Heart left ventricle (tissue), 13 donors: Measurements from ENCODE around the gene TAS2R1.

Experiments used
- POLR2A ChIP-seq, 2 donors: fragments of 450-650 bp; IDR thresholded peaks; one replicate each; pipeline ENCODE4 v1.6.1; 2017; ENCODE audit warnings: antibody characterized with exemption in 2 of 2, mild to moderate bottlenecking in 2 of 2, moderate library complexity in 2 of 2
- TF ChIP-seq, protein P1 (sequence below), 12 donors: fragments of 200-600 bp; sonication (generic) in 4 of 12; IDR thresholded peaks; one replicate each; pipeline versions ENCODE4 v1.5.0 to v1.8.0; 2018 to 2022; ENCODE audit warnings: antibody characterized with exemption in 12 of 12, mild to moderate bottlenecking in 5 of 12
- donor health status: ischemic (EF 13 %, LVEDD 7.1; RV severe dilation, severe dysfunction).
- donor health status: DM: no; HTN: yes; CAD: no.
- donor health status: DM: no; HTN: no; CAD: no.
- donor health status: ischemic (EF 25% LVEDD 6.9; RV normal size, moderate dysfunction).
- donor health status: ischemic (EF 25% LVEDD 5.7; RV mildly dilated, moderate dysfunction).
- donor health status: ischemic (EF 35%, LVEDD 5.7; RV mildly dilated, moderate dysfunction).
- donor health status: nonischemic (EF 11% LVEDD 7.7; RV severe dilation, severe dysfunction).
- donor health status: DM: yes; HTN: yes; CAD: no.
- donor health status: PGD.
- donor health status: ischemic (EF 29% LVEDD 5.4; RV normal size, mild dysfunction).
- donor health status: nonischemic (EF 23%, LVEDD 6.1; RV moderate dilation, normal function).

GRCh38 chr5:9625286-9625685 lies 4.9 kb downstream of the TAS2R1 start:
- TF ChIP-seq, protein P1, sequence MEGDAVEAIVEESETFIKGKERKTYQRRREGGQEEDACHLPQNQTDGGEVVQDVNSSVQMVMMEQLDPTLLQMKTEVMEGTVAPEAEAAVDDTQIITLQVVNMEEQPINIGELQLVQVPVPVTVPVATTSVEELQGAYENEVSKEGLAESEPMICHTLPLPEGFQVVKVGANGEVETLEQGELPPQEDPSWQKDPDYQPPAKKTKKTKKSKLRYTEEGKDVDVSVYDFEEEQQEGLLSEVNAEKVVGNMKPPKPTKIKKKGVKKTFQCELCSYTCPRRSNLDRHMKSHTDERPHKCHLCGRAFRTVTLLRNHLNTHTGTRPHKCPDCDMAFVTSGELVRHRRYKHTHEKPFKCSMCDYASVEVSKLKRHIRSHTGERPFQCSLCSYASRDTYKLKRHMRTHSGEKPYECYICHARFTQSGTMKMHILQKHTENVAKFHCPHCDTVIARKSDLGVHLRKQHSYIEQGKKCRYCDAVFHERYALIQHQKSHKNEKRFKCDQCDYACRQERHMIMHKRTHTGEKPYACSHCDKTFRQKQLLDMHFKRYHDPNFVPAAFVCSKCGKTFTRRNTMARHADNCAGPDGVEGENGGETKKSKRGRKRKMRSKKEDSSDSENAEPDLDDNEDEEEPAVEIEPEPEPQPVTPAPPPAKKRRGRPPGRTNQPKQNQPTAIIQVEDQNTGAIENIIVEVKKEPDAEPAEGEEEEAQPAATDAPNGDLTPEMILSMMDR (IDR thresholded peaks at IDR 0.05), result no peak
- TF ChIP-seq POLR2A (IDR thresholded peaks at IDR 0.05), result no peak
